ENCODE measurements around the gene YIF1A.
A peak's percentile ranks its signal among the peaks of the same experiment; 100 is the strongest.

Gene YIF1A

DNA sequence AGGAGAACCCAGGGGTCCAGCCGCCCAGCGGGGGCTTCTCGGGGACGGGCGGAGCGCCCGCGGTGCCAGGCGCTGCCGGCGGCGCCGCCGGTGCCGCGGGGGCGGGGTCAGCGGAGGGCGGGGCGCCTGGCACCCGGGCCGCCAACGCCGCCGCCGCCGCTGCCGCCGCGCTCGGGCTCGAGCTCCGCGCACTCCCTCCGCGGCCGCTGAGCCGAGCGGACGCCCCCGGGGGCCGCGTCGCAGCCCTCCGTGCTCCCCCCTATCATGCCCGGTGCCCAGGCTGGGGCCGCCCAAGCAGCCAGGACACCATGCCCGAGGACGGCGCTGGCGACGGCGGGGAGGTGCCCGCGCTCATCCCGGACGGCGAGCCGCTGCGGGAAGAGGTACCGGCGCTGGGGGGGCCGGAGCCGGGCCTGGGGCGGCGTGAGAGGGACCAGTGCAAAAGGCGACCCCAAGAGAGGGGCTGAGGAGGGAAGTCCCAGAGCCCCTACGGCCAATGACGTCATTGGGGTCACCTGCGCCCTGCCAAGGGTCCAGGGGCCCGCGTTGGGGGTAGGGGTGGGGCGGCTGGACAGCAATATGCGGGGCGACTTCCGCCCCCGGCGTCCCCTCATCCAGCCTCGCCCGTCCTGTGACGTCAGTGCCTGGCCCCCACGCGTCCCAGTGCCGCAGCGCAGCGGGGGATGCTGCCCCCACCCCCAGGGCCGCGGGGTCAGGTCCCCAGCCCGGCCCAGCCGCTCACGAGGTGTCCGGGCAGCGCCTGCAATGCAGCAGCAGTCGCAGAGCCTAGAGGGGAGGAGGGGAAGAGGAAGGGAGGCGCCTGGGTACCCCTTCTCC lies 3.0 kb upstream of the YIF1A start, which contains the start of gene TMEM151A:
Gene TMEM151A (plus strand): TSS at position 189 of the 837 bp plus-strand sequence. CDS start 120 bp downstream, at position 309.
- TF ChIP-seq, protein P1, sequence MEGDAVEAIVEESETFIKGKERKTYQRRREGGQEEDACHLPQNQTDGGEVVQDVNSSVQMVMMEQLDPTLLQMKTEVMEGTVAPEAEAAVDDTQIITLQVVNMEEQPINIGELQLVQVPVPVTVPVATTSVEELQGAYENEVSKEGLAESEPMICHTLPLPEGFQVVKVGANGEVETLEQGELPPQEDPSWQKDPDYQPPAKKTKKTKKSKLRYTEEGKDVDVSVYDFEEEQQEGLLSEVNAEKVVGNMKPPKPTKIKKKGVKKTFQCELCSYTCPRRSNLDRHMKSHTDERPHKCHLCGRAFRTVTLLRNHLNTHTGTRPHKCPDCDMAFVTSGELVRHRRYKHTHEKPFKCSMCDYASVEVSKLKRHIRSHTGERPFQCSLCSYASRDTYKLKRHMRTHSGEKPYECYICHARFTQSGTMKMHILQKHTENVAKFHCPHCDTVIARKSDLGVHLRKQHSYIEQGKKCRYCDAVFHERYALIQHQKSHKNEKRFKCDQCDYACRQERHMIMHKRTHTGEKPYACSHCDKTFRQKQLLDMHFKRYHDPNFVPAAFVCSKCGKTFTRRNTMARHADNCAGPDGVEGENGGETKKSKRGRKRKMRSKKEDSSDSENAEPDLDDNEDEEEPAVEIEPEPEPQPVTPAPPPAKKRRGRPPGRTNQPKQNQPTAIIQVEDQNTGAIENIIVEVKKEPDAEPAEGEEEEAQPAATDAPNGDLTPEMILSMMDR (IDR thresholded peaks at IDR 0.05; ENCODE audit: low read depth, low read length), result no peak
- H3K4me3 ChIP-seq (ENCODE audit: low read depth, low read length), result no peak within 1 kb of the TSS

DNA sequence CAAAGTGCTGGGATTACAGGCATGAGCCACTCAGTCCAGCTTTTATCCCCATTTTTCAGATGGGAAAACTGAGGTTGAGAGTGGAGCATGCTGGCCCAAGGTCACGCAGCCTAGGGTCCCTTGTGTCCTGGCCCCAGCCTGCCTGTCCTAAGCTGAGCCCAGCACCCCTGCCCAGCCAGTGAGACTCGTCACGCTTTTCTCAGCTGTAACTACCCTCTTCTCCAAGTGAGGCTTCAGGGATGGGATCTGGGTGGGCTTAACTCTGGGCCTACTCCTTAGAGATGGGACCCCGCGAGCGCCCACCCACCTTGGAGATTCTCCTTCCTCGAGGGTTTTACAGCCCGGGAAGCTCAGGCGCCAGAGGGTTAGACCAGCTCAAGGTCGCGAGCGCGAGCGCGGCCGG lies 2.4 kb upstream of the YIF1A start:
- TF ChIP-seq, protein P1 (IDR thresholded peaks at IDR 0.05; ENCODE audit: low read depth, low read length), result no peak
- no peak overlapping the region for H3K4me3 ChIP-seq (ENCODE audit: low read depth, low read length)

DNA sequence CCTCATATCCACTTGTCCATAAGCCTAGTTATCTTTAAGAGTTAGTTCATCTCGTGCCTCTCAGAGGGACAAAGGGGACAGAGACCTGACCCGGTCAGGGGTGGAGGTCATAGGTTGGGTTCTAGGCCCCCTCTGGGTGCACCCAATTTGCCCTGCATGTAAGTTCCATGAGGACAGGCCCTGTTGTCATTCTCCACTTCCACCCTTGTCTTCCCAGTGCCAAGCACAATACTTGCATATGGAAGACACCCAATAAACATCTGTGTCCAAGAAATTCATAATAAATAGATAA lies 1.3 kb upstream of the YIF1A start:
- no peak overlapping the region; the same call in 1 of the 2 replicates for H3K4me3 ChIP-seq (ENCODE audit: low read depth, low read length)
- TF ChIP-seq, protein P1 (IDR thresholded peaks at IDR 0.05; ENCODE audit: low read depth, low read length), result no peak

DNA sequence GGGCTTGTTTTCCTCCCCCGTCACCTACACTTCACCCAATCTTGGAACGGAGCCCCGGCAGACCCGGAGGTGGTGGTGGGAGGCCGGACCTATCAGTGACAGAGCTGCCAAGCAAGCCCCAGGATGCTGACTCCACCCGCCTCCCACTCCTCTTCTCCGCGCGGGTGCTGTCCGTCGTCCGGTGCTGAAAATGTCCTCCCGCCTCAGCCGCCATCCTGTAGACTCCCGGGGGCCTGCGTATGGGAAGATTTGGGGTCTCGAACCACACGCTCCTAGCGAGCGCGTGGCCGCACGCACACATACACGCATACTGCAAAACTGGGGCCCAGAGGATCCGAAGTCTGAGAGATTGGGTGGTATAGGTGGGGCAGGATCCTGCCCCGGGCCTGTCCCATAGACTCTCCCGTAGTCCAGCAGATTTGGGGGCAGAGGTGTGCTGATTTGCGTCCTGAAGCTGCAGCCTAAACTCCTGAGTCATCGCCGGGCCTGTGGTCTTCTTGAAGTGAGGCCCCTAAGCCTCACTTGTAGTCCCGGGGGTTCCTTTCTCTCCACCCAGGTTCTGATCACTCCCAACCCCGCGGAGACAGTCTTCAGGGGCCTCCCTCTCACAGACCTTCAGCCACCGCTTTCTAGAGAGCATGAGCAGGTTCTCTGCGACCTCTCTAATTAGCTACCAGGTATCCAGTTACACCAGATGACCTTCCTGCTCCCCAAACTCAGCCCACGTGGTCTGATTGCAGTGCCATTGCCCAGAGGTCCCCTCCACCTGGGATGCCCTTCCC lies 796 bp upstream of the YIF1A start:
- TF ChIP-seq, protein P1 (IDR thresholded peaks at IDR 0.05; ENCODE audit: low read depth, low read length), result no peak
- H3K4me3 ChIP-seq (ENCODE audit: low read depth, low read length), result peak overlapping the region; percentile 91

DNA sequence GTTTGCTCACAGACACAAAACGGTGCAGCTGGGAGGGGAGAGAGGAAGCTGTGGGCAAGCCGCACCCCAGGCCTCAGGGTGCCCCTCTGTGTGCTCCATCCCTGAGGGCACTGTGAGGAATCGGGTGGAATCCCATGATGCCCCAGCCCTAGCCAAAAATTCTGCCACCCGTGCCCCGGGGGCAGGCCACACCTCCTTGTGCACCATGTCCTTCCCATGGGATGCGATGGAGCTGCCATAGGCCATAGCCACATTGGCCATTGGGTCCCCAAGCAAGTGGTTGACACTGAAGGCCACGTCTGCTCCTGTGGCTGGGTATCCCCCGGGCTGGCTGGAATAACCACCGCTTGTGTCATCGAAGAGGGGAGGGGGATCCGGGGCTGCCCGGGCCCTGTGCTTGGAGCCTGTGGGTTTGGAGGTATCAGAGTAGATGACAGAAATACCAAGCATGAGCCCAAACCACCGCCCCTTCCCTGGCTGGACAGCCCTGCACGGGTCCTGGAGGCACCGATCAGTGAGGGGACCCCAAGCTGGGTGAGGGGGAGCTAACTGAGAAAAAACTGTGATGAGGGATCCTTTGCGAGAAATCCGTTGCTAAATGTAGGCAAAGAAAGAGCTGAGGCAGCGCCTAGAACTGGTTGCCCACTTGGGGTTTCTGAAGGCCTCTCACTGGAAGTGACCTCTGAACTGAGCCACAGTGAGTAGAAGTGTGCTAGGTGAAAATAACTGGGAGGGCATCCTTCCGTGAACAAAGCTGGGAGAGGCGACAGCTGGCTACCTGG lies 863 bp downstream of the YIF1A start:
- TF ChIP-seq, protein P1 (IDR thresholded peaks at IDR 0.05; ENCODE audit: low read depth, low read length), result no peak
- H3K4me3 ChIP-seq (ENCODE audit: low read depth, low read length), result peak overlapping the region; percentile 91

DNA sequence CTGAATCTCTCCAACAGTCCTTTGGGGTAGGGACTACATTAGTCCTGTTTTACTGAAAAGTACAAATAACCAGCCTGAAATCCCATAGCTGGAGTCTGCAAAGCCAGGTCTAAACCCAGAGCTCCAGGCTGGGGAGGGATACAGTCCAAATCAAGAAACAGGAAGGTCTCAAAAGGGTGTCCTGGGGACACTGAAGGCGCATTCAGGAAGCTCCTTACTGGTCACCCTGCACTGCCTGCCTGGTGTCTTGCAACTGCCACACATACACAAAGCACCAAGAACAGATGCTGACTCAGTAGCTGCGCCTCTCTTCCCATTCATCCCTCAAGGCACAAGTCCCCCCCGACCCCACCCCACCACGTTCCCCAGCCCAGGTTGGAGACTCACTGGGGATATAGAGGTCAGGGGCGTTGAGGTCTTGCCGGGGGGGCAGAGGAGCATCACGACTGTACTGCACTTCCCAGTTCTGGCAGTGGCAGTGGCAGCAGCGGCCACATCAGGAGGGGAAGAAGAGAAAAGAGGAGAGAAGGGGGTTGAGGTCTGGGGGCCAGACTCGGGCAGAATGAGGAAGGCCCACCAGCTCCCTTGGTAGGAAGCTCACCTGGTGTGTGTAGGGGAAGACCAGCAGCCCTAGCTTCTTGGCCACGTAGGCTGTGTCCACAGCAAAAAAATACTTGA lies 1.6 kb downstream of the YIF1A start:
- peak overlapping the region; percentile 91 for H3K4me3 ChIP-seq (ENCODE audit: low read depth, low read length)
- TF ChIP-seq, protein P1 (IDR thresholded peaks at IDR 0.05; ENCODE audit: low read depth, low read length), result no peak

All from WI38 (cell line).